Right ventricle myocardium inferior (tissue), 1 donor: ENCODE data around the gene ATP6V1F. TPM values are rescaled to one million over a fixed set of nuclear protein-coding genes. Genes with fewer than 3 reads are reported as not detected.

ENCODE experiments used
- ATAC-seq: fragments of 200-7000 bp; cut with Tn5 transposase; one replicate; pipeline ENCODE4 v1.9.1; 2020; ENCODE audit warnings: mild to moderate bottlenecking, moderate library complexity
- DNase-seq: peaks from one replicate; pipeline ENCODE4 v3.0.0; 2021; ENCODE audit errors: missing footprints
- intact Hi-C: fragments of 100-400 bp; cut with DNase I; formaldehyde crosslinking; loops from one replicate; pipeline ENCODE4 v1.11.0; 2022
- total RNA-seq: library from RNA; stranded (reverse); fragmentation: NEBNext Ultra II Directional; extraction: Animal tissue kit (Norgen Biotek cat#: 25700); gene quantifications from one replicate; pipeline ENCODE4 v1.2.1, GENCODE V29; 2021
- donor health status: DM: no; HTN: yes; CAD: no; lungs with severe emphysema.

The ATP6V1F gene
- total RNA-seq, 1 donor from 2014 or later: 128 TPM

GRCh38 chr7:128833148-128833945 is 29.3 kb upstream of the ATP6V1F start:
- DNase-seq: peak; percentile 86
- ATAC-seq: peak; percentile 27
- intact Hi-C loops: loop anchor here (2.0 to 5.0 kb wide), 2 partner anchors 27 to 86 kb away; no protein-coding TSS in a partner anchor

- intact Hi-C loops: loop anchor here (2.0 to 5.0 kb wide), 2 partner anchors 27 to 87 kb away; no protein-coding TSS in a partner anchor
- ATAC-seq: no peak
Measured at GRCh38 chr7:128833946-128834325, 28.7 kb upstream of the ATP6V1F start.

GRCh38 chr7:128835231-128835751 is 27.4 kb upstream of the ATP6V1F start:
- intact Hi-C loops: no loop called here

More at GRCh38 chr7:128833946-128834325, 28.7 kb upstream of the ATP6V1F start:
- no peak for DNase-seq

GRCh38 chr7:128835790-128836641 is 26.6 kb upstream of the ATP6V1F start:
- DNase-seq (peak; percentile 64), ATAC-seq (no peak)
- intact Hi-C loops: no loop called here

More at GRCh38 chr7:128835231-128835751, 27.4 kb upstream of the ATP6V1F start:
- no peak for ATAC-seq
- peak; percentile 59 for DNase-seq

GRCh38 chr7:128836729-128837348 is 25.8 kb upstream of the ATP6V1F start:
- ATAC-seq: no peak
- intact Hi-C loops: no loop called here
- DNase-seq: peak; percentile 40

- intact Hi-C loops: no loop called here
- peak; percentile 56 for DNase-seq
- no peak for ATAC-seq
Measured at GRCh38 chr7:128837521-128837921, 25.1 kb upstream of the ATP6V1F start.

- DNase-seq (peak; percentile 54), ATAC-seq (no peak)
- intact Hi-C loops: no loop called here
Measured at GRCh38 chr7:128838109-128838779, 24.4 kb upstream of the ATP6V1F start.

GRCh38 chr7:128838981-128839731 is 23.5 kb upstream of the ATP6V1F start:
- intact Hi-C loops: no loop called here
- DNase-seq (peak; percentile 50), ATAC-seq (no peak)

GRCh38 chr7:128839751-128840177 is 22.9 kb upstream of the ATP6V1F start:
- intact Hi-C loops: no loop called here
- ATAC-seq (no peak), DNase-seq (peak; percentile 58)

- no peak for ATAC-seq
- no peak for DNase-seq
- intact Hi-C loops: no loop called here
Measured at GRCh38 chr7:128840326-128841170, 22.1 kb upstream of the ATP6V1F start.

GRCh38 chr7:128841171-128841690 is 21.4 kb upstream of the ATP6V1F start:
- ATAC-seq (no peak), DNase-seq (no peak)
- intact Hi-C loops: no loop called here

GRCh38 chr7:128841921-128842673 is 20.6 kb upstream of the ATP6V1F start:
- ATAC-seq: peak; percentile 32
- intact Hi-C loops: loop anchor here (1.0 kb wide), 1 partner anchor 30 kb away; no protein-coding TSS in a partner anchor
- DNase-seq: no peak

GRCh38 chr7:128842674-128843641 is 19.7 kb upstream of the ATP6V1F start:
- intact Hi-C loops: loop anchor here (1.0 kb wide), 1 partner anchor 31 kb away; no protein-coding TSS in a partner anchor
- DNase-seq: peak; percentile 55
- no peak for ATAC-seq

GRCh38 chr7:128843938-128844621 is 18.6 kb upstream of the ATP6V1F start:
- no peak for ATAC-seq
- intact Hi-C loops: no loop called here
- peak; percentile 60 for DNase-seq
